Caki2 (cell line): ENCODE results near the gene SAA1. TPM values are rescaled to one million over a fixed set of nuclear protein-coding genes. Genes with fewer than 3 reads are reported as not detected.
"Not testable (repeated sequence)": the region's sequence is repeated elsewhere in the genome, so short reads cannot be mapped to it uniquely, and the experiment has no call there.

ENCODE experiments used
- DNase-seq: peaks from one replicate; pipeline ENCODE4 v3.0.0-alpha.2; 2015; ENCODE audit warnings: low read depth
- in situ Hi-C: cut with HindIII; loops from 2 replicates; pipeline ENCODE4 v1.10.0; 2016; ENCODE audit warnings: low sequenced_read_pairs, low pct_unique_long_range_greater_than_20kb, mixed read lengths
- total RNA-seq: library from RNA; depleted of rRNA; stranded (reverse); fragments of >200 nt; shearing (Covaris generic); gene quantifications from 2 replicates; pipeline ENCODE4 v1.2.3, GENCODE V29; 2014; ENCODE audit warnings: low replicate concordance

Gene SAA1
- total RNA-seq, 1 experiment from 2014 or later: 4.8 TPM

DNA sequence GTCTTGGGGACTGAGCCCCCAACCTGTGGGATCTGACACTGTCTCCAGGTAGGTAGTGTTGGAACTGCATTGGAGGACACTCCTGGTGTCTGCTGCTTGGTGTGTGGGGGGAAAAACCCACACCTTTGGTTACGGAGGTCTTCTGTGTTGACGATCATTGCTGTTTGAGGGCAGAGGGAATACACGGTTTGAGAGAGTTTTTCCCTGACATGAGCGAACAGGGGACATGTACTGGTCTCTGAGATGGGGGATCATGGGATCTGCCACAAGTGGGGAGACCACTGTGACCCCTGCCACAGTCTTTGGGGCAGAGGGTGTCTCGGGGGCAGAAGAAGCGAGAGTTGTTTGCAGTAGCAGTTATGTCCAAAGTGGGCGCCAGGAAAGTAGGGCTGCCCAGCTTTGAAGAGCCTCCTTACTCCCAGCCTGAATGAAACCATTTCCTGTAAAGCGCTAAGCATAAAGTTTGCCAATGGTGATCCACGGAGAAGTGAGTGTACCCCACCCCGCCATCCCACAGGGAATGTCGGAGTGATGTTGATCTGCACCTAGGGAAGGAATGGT is 12.2 kb upstream of the SAA1 start:
- in situ Hi-C loops: no loop called here
- no peak for DNase-seq

DNA sequence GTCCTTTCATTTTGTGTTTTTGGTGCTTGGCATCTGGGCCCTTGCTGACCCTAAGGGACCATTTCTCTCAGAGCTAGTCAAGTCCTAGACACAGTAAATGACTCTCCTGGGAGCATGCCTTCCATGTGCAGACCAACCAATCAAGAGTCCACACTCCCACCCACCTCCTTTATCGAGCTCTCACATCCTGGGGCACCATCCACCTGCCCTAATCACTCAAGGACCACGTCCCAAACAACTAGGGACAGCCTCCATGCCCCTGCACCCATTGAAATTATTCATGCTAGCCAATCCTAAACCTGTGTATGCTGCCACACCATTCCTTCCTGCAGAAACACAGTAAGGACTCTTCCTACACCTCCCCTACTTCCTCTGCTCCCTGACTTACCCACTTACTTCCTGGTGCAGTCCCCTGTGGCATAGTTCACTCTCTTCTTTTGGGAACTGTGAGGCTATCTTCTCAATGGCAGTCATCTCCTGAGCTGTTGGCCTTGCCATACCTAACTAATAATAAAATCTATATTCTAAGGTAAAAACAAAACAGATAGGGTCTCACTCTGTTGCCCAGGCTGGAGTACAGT is 11.2 kb upstream of the SAA1 start:
- DNase-seq: no peak
- in situ Hi-C loops: no loop called here

GRCh38 chr11:18259259-18259658 is 6.8 kb upstream of the SAA1 start:
- DNase-seq: no peak
- in situ Hi-C loops: no loop called here

DNA sequence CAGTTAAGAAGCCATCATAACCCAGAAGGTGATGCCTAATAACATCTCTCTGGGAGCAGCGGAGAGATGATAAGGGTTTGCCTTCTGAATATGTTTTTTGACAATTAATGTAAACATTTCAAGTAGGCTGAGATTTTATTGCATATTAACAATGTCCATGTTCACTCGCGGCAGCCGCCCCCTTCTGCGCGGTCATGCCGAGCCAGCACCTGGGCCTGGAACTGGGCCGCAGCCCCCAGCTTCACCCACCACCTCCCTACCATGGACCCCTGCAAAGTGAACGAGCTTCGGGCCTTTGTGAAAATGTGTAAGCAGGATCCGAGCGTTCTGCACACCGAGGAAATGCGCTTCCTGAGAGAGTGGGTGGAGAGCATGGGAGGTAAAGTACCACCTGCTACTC is 4.3 kb upstream of the SAA1 start:
- in situ Hi-C loops: no loop called here
- DNase-seq: no peak

DNA sequence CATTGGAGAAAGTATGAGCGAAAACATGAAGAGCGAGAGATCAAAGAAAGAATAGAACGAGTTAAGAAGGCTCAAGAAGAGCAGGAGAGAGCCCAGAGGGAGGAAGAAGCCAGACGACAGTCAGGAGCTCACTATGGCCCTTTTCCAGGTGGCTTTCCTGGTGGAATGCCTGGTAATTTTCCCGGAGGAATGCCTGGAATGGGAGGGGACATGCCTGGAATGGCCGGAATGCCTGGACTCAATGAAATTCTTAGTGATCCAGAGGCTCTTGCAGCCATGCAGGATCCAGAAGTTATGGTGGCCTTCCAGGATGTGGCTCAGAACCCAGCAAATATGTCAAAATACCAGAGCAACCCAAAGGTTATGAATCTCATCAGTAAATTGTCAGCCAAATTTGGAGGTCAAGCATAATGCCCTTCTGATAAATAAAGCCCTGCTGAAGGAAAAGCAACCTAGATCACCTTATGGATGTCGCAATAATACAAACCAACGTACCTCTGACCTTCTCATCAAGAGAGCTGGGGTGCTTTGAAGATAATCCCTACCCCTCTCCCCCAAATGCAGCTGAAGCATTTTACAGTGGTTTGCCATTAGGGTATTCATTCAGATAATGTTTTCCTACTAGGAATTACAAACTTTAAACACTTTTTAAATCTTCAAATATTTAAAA is 3.2 kb upstream of the SAA1 start:
- DNase-seq, in situ Hi-C loops: not testable (repeated sequence)

DNA sequence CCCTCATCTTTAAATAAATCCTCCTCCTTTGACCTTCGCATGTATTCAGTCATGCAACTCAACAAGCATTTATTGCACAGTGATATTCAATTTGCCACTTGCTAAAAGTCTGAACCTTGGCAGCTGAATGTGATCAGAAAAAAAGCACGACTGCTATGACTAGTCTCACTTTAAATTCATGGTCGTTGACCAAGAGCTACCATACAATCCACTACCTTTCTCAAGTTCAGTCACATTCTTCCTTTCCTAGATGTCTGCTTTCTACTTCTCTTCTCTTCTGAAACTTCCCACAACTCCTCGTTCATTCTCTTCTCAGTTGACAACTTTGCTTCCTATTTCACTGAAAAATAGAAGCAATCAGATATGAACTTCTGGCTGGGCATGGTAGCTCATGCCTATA is 2.0 kb upstream of the SAA1 start:
- in situ Hi-C loops: no loop called here
- no peak for DNase-seq

- DNase-seq: no peak
- in situ Hi-C loops: no loop called here
Observed at GRCh38 chr11:18264677-18265555, 1.1 kb upstream of the SAA1 start.

DNA sequence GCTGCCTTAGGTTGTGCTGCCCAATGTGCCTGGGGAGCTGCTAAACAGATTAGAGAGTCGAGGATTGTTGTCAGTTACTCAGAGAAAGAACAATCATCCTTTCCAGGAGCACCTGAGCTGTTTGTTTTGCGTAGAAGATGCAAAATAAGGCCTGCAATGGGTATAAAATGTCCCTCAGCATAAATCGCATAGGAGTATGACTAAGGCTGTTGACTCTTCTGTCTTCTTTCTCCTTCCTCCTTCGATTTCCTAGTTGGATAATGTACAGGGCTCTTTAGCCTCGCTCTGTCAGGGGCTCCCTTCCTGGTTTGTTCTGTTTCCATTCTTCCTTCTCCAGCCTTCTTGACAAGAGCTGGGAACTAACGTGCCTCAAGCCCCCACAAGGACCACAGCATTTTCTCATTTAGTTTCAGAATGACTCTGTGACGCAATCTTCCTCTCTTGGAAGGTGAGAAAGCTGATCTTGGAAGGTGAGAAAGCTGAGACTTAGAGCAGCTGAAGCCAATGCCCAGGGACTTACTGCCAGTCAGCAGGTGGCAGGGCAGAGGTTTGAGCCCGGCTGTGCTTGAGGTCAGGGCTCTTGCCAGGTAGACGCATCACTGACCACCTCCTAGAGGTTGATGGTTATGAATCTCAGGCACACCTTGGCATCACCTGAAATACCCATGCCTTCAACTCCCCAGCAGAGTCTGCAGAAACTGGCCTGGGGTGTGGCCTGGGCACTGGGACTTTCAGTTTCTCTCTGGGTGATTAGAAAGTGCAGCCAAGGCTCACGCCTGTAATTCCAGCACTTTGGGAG is 1.5 kb downstream of the SAA1 start:
- DNase-seq, in situ Hi-C loops: not testable (repeated sequence)

- DNase-seq, in situ Hi-C loops: not testable (repeated sequence)
Observed at GRCh38 chr11:18269252-18269651, 3.2 kb downstream of the SAA1 start.

DNA sequence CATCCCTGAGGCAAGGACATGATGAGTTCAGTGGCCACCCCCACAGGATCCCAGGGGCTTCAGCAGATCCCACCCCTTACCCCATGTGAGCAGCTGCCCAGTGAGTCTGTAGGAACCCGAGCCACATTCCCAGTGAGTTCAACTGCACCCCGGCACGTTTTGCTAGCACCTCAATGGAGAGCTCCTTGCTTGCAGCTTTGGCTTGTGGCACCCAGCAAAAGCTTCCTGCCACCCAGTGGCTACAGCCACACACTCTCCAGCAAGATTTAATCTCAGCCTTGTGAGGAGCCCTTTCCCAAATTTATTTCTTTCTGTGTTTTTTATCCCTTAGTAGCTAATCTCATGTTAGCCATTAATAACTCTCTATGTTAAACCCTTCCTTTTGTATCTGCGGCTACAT is 4.0 kb downstream of the SAA1 start:
- in situ Hi-C loops: no loop called here

DNA sequence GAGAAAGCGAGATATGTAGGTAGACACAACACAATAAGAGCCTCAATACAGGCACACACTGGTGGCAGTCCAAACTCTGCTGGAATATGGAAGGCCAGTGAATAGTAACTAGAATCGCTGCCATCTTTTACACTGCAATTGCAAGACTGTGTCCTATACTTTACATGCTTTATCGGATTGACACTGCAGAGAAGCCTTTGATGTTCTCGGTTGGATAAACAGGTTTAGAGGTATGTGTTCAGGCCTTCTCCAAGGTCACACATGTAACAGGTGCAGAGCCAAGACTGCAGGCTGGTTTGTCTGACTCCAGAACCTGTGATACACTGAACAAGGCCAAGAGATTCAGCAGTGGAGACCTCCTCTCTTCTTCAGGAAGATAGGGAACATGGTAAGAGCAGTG is 5.1 kb downstream of the SAA1 start:
- no peak for DNase-seq

More for the DNA sequence above, 4.0 kb downstream of the SAA1 start:
- no peak for DNase-seq

DNA sequence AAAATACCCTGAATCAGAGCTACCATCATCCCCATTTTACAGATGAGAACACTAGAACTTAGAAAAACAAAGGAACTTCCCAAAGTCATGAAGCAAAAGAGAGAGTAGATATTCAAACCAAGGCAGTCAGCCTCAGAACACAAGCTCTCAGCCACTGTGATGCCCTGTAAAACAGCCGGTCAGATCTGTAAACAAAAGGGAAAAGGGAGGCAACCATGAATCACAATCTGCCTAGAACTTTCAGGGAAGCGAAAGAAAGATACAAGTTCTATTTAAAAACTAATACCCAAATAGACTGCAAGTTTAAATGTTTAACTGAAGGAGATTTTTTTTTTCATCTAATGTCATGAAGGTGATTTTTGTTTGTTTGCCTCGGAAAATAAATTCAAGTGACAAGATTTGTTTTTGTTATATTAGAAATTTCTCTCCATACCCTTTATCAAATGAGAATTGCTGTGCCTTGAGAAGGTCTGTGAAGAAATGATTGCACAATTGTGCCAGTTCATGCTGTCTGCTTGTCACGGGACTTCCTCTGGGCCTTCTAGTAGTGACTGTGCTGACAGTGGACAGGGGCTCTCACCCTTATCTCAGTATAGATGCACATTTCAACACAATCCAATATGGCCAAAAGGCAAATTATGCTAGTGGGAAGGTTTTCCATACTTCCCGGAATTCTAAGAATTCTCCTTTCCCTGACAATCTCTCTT is 11.7 kb downstream of the SAA1 start:
- in situ Hi-C loops: no loop called here

More for the DNA sequence above, 5.1 kb downstream of the SAA1 start:
- in situ Hi-C loops: no loop called here

DNA sequence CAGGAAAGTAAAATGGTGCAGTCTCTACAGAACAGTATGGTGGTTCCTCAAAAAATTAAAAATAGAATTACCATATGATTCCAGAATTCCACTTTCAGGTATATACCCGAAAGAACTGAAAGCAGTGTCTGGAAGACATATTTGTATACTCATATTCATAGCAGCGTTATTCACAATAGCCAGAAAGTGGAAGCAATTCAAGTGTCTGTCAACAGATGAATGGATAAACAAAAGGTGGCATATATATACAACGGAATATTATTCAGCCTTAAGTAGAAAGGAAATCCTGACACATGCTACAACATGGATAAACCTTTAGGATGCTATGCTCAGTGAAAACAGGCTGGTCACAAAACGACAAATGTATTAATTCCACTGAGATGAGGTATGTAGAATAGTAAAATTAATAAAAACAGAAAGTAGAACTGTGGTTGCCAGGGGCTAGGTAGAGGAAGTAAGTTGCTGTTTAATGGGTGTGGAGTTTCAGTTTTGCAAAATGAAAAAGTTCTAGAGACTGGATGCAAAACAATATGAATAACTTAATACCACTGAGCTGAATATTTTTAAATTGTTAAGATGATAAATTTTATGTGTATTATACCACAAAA is 14.5 kb downstream of the SAA1 start:
- in situ Hi-C loops: no loop called here
- no peak for DNase-seq

More for the DNA sequence above, 11.7 kb downstream of the SAA1 start:
- DNase-seq: no peak

GRCh38 chr11:18282626-18283025 is 16.6 kb downstream of the SAA1 start:
- in situ Hi-C loops: no loop called here
- DNase-seq: no peak

- DNase-seq: no peak
- in situ Hi-C loops: no loop called here
Observed at GRCh38 chr11:18285841-18286240, 19.8 kb downstream of the SAA1 start.

GRCh38 chr11:18288911-18289310 is 22.8 kb downstream of the SAA1 start:
- in situ Hi-C loops: no loop called here
- no peak for DNase-seq

DNA sequence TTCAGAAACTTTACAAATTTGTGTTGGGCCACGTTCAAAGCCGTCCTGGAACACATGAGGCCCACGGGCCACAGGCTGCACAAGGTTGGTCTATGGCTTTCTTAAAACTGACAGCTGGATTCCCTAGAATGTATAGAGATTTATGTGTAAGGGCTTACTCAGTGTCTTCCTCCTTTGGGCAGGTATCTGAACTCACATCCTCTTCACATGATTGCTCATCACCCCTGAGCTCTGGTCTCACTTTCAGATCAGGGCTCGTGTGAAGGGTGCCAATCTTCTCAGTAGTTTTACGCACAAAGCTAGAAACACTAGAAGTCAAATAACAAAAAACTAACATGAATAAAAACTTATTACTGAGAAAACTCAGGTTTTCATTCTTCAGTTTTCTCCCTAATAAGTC is 28.8 kb downstream of the SAA1 start:
- in situ Hi-C loops: no loop called here
- no peak for DNase-seq
